ENCODE results near the gene SLC29A3.

Gene SLC29A3

DNA sequence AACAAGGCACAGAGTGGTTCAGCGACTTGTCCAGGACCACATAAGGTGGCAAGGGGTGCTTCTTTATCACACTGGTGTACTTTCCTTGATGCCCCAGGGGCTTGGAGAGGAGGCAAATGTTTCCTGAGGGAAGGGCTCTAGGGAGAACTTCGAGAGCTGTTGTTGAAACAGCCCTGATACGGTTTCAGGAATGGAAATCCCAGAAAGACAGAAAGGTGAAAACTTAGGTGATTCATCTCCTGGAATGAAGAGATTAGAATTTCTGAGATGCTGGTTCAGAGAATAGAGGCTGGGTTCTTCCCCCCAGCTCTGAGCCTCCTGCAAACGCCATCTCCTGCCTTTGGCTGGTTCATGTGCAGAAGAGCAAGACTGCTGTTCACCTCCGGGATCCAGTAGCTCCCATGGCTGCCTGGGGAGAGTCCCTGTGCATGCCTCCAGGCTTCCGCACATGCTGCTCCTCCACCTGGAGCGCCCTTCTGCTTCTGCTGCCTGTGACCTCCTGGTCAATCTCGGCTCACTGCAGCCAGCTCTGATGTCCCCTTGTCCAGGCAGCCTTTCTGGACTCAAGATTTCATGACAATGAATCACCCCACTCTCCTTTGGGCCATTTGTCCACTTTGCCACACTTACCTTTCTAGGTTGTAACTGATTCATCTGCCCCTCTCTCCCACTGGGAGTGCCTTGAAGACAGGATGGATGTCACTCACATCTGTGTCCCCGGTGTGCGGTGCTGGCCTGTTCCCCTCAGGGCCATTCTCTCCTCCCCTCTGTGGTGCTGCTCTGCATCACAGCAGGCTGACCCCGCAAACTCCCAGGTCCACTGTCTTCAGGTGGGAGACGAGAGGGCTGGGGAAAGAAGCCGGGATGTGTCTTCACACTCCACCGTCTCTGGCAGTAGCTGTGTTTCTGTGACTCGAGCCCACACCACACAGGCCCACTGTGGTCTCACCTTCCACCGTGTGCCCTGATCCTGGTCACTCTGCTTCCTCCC, 74.0 kb downstream of the SLC29A3 start:
- DNase-seq (ENCODE audit: low read depth): no peak

DNA sequence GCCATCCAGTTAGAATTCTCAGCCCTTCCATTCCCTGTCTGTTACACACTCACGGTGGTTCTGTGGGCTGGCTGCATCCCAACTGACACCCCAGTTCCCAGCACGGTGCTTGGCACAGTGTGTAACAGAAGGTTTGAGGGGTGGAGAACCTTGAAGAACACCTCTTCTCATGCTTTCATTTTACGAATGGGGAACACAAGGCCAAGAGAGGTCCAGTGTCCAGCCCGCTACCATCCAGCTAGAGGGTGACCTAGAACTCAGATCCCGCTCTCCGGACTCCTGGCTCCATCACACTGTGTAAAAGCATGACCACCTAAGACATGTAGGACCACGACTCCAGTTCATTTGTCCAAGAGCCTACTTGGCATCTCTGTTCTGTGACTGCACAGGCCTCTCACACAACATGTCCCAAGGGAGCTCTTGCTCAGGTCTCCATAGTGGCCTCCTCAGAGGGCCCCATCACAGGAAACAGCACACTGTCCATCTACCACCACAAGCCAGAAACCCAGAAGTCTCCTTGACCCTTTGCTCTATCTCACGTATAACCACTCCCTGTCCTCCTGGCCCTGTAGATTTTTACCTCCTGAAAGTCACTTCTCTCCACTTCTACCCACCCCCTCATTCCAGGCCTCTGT, 74.9 kb downstream of the SLC29A3 start:
- no peak for DNase-seq (ENCODE audit: low read depth)

DNA sequence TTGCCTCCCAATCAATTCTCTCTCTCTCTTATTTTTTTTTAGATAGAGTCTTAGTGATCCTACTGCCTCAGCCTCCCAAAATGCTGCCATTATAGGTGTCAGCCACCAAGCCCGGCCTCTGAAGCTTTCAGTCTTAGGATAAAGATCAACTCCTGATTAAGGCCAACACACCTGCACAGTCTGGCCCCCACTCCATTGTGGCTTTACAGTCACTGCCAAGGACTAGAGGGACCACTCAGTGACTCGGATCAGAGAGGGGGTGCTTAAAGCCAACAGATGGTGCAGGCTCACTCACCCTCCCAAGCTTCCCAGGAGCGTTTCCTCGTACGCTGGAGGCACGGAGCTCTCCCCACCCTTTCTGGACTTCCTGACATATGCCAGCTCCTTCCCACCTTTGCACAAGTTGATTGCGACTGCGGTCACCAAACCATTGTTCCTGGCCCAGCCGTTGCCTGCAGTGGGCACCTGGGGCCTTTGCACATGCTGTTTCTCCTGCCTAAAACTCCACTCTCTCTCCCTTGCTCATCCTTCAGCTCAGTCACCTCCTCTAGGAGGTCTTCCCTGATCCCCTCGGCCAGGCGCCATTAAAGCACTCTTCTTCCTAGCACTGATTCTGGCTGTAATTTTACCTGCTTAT, 76.0 kb downstream of the SLC29A3 start:
- no peak for DNase-seq (ENCODE audit: low read depth)

DNA sequence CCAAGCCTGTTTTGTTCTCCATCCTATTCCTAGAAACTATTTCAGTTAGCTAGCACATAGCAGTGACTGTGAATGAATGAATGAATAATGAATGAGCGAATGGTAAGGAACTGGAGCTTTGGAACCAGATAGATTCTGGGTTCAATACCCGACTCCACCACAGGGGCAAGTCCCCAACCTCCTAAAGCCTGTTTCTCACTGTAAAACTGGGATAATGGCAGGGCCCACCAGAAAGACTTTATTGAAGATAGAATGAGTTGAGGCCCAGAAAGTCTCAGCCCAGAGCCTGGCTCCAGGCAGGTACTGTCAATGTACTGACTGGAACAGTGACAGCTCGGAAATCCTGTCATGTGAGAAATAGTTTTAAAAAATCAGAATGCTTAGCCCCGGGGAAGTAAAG, 76.6 kb downstream of the SLC29A3 start:
- DNase-seq (ENCODE audit: low read depth): no peak

DNA sequence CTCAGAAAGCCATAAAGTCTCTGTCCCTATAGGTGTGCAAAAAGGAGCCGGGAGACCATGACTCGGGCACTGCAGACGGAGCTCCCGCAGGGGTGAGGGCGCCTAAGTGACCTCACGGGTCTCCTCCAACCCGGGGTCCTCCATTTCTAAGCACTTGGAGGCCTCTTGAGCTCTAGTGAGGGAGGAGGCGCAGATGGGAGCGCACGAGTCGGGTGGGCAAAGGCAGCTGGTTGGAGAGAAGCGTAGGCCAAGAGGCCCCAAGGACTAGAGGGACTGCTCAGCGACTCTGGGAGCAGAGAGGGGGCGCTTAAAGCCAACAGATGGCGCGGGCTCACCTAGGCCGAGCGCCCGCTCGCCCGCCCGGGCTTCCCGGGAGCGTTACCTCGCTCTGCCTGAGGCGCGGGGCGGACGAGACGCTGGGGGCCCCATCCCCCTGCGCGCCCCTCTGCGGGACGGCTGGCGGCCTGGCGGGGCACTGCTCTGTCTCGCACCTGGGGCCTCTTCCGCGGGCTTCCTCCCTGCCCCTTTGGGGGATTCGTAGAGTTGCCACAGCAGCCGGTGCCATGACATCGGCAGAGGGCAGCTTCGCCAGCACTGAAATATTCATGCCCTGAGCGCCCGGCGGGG, 77.1 kb downstream of the SLC29A3 start:
- no peak for DNase-seq (ENCODE audit: low read depth)

DNA sequence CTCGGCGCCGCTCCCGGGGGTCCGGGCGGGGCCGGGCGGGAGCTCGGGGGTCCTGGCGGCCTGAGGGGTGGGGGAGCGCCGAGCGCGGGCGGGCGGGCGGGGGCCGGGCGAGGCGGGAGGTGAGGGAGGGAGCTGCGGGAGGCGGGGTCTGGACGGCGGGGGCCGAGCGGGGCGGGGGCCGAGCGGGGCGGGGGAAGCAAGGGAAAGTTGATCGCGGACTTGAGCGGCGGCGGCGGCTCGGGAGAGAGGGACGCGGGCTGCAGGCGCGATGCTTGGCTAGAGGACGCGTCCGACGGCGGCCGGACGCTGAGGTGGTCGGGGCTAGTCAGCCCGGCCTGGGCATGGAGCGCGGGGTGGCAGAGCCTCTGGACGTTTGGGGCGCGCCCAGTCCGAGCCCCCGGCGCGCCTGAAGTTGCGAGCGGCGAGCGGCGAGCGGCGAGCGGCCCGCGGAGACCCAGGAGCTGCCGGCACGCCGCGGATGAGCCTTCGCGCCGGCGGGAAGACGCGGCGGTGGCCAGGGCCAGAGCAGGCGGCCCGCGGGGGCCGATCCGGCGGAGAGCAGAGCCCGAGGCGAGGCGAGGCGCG, 77.7 kb downstream of the SLC29A3 start, which contains the start of gene CDH23:
Gene CDH23 (plus strand): TSS at position 210 of the 585 bp plus-strand sequence. CDS start 42,912 bp downstream, outside the sequence.
- no peak for DNase-seq (ENCODE audit: low read depth)

DNA sequence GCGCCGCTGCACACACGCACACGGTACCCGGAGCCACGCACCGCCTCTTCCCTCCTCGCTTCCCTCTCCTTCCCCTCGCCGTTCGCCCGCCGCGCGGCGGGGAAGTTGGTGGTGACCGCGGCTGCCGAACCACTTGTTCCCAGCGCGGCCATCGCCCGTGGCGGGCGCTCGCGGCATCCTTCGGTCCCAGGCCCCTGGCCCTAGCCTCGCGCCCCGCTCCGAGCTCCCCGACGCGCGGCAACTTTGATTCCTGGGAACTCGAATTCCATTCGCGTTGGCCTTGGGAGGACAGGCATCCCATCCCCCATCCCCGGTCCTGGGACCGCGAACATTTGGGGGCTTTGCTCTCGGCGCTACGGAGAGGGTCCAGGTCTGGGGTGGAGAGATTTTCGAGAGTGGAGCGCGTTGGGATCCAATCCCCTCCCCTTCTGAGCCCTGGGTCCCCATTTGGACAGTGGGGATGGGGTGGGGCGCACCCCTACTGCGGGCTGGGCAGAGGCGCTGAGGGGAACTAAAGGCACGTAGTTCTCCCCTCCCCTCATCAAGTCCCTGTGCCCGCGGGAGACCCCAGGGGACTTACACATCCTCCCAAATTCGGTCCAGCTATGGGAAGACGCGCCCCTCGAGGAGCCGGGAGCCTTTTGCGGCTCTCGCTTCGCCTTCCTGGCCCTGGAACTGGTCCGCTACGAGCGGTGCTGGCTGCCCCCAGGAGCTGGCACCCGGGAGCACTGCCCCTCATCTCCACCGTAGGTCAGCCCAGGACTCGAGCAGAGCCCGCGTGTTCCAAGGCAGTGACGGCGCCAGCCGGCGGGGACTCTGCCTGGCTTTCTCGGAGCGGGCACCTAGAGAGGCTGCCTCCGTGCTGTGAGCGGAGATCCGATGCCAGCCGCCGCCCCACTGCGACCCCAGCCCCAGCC, 78.5 kb downstream of the SLC29A3 start:
- no peak for DNase-seq (ENCODE audit: low read depth)

DNA sequence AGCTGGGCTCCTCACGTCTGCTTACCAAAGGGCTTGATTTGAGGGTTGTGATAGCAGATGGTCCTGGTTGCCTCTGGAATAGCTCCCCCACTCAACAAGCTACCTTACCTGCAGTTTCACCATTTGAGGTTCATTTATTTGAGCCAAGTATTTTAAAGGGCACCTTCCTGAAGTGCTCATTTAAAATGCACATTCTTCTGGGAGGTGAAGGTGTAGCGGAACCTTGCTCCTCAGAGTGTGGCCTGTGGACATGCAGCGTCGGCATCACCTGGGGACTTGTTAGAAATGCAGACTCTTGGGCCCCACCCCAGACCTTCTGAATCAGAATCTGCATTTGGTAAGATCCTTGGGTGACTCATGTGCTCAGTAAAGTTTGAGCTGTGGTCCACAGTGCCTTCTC, 79.9 kb downstream of the SLC29A3 start:
- DNase-seq (ENCODE audit: low read depth): no peak

DNA sequence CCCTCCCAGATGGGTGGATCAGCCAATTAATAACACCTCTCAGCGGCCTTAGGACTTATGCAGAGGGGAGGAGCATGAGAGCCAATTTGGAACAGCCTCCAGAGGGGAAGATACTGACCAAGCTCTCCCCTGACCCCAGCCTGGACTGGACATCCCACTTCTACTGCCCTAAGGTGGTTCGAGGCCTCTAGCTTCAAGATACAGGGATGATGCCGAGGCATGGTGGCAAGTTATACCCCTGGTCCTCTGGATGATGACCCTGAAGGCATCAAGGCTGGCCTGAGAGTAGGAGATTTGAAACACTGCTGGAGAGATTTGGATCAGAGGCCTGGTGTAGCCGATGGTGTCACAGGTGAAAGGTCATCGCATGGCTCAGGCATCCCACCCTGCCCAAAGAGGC, 80.9 kb downstream of the SLC29A3 start:
- DNase-seq (ENCODE audit: low read depth): no peak

DNA sequence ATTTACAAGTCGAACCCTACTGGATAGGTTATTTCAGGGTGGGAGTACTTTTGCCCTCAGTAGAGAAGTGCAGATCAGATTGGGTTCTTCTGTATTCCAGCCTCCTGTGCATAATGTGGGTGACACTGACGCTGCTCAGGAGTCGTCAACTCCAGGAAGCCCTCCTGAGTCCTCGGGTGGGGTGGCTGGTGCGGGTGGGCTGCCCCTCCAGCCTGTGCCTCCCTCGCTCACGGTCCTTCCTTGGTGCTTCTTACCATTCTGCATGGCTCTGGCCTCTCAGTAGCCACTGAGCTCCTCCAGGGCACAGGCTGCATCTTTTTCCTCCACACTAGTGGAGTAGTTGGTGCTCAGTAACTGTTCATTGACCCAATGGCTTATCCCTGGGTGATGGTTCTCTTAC, 82.0 kb downstream of the SLC29A3 start:
- no peak for DNase-seq (ENCODE audit: low read depth)

DNA sequence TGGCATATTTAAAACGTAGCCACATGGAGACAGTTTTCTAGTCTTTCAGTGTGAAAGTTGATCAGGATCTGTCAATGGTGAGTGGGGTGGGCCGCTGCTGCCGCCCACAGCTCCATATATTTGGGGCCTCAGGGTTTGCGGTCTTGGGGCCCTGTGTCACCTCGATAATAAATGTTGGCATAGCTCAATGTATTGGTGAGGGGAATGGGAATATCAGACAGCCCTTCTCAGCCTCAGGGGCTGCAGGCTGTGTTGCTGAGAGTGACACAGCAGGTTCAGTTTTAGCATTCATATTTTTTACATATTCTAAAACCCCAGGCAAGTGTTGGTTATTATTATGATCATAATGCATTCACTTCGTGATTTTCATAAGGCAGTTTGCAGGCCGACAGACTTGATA, 82.9 kb downstream of the SLC29A3 start:
- DNase-seq (ENCODE audit: low read depth): no peak

DNA sequence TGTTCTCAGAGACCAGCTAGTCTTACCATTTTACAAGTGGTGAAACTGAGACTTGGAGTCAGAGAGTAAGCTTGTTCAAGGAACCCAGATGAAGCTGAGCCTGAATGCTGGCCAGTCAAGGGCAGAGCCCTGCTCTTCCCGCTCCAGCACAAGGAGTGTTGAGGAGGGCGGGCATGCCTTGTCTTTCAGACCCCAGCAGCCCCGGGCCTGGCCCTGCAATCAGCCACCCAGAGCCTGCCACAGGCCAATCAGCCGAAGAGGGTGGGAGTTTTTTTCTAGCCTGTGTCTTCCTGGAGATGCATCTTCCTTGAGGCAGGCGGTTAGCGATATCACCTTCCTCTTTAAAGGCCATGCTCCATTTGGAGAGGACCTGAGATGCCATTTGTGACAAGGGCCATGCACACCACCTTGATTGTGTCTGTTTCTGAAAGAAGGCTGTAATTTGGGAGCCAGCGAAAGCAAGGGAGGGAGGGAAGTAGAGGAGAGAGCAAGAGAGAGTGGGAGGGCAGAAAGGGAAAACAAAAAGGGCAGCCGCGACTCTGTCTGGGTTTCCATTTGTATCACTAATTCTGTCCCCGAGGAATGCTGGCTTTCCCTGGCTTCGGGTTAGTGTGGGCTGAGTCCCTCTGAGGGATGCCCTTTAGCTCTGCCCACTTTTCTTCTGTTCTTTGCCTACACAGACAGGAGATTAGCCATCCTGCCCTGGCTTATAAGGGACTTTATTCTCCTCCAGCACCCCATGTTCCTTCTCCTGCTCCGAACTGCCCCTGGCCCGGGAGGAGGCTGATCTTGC, 85.6 kb downstream of the SLC29A3 start:
- DNase-seq (ENCODE audit: low read depth): no peak

DNA sequence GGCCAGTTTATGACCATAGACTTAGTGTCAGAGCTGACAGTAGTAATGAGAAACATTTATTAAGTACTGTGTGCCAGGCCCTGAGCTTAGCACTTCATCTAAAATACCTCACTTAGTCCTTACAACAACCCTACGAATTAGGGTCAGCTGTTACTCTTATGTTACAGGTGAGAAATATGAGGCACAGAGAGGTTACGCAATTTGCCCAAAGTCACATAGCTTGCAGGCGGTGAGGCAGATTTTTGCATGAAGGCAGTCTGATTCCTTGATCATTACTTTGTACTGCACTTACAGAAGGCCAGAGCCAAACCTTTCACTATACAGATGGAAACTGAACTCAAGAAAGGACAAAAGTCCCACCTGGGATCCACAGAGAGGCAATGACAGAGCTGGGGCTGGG, 87.8 kb downstream of the SLC29A3 start:
- DNase-seq (ENCODE audit: low read depth): no peak

DNA sequence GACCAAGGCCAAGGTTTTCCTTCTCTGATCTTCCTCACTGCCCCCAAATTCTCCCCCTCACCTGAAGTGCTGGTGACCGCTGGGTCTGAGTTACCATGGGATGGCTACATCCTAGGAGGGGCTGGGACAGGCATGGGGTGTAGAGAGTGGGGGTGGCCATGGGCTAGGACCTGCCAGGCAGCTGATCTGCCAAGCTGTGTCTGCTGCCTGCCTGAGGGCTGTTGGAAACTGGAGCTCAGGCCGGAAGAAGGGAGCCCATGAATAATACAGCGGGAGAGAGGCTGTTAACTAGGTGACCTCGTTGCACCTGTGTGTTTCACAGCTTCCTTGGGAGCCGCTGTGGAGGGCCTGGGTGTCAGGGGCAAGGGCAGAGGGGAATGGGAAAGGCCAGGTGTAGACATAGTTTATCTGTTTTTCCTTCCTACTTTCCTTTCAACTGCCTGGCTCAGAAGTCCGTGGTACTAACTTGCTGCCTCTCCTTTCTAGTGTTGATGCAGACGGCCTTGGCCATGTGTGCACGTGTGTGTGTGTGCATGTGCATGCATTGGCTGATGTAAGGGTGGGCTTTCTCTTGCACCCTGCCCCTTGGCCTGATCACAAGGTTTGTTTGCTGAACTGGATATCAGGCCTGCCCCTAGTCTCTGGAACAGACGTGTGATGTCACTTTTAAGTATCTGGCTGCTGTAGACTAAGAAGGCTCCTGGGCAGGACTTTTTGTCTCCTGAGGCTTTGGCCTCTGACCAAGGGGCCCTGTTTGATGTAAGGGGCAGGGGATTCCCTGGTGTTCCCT, 89.6 kb downstream of the SLC29A3 start:
- DNase-seq (ENCODE audit: low read depth): no peak

DNA sequence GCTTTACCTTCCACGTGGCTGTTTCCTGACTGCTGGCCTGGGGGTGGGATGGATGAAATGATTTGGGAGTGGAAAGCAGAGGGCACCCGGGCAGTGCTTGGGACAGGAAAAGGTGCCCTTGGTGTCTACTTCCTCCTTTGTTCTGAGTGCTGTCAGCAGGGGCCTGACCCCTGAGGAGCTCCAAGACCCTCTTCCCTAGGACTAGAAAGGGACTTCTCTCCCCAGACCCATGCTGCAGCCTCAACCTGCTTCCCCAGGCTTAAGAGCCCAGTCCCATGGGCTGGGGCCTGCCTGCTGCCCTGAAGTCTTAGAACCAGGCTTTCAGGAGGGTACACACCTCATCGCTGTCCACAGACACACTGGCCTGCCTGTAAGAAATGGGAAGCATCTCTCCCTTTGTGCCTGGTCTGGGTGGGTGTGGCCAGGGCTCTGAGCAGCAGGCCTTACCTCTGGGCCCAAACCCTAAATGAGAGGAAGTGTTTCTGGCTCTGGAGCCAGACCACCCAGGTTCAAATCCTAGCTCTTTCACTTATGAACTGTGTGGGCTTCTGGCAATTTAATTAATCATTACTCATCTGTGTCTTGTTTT, 90.6 kb downstream of the SLC29A3 start:
- no peak for DNase-seq (ENCODE audit: low read depth)
